BLaER1 treated with 17β-estradiol and CSF1 and Interleukin-3, amounts not matched to agents 10 nM and 100 nM (cell line): ENCODE data around the gene RUBCNL.

Experiments used
- H3K27ac ChIP-seq, 11 experiments: shearing (Covaris generic); formaldehyde crosslinking; 2 replicates each; pipeline ENCODE4 v1.8.1; 2022
- H3K27me3 ChIP-seq, 11 experiments: shearing (Covaris generic); formaldehyde crosslinking; 2 replicates each; pipeline ENCODE4 v1.8.1; 2022
- H3K36me3 ChIP-seq, 11 experiments: shearing (Covaris generic); formaldehyde crosslinking; 2 replicates each; pipeline ENCODE4 v1.8.1; 2022
- H3K4me1 ChIP-seq, 10 experiments: shearing (Covaris generic); formaldehyde crosslinking; 2 replicates each; pipeline ENCODE4 v1.8.1; 2022
- H3K4me2 ChIP-seq, 11 experiments: shearing (Covaris generic); formaldehyde crosslinking; 2 replicates each; pipeline ENCODE4 v1.8.1; 2022
- H3K4me3 ChIP-seq, 10 experiments: shearing (Covaris generic); formaldehyde crosslinking; 2 replicates each; pipeline ENCODE4 v1.8.1; 2022
- H3K9ac ChIP-seq, 11 experiments: shearing (Covaris generic); formaldehyde crosslinking; 2 replicates each; pipeline ENCODE4 v1.8.1; 2022
- H3K9me3 ChIP-seq, 11 experiments: shearing (Covaris generic); formaldehyde crosslinking; replicated peaks in 1 of 11; 2 replicates each; pipeline ENCODE4 v1.8.1; 2022
- H4K20me1 ChIP-seq, 11 experiments: shearing (Covaris generic); formaldehyde crosslinking; 2 replicates each; pipeline ENCODE4 v1.8.1; 2022
- Cebpa-rat ChIP-seq, 11 experiments: shearing (Covaris generic); IDR thresholded peaks; 2 replicates each; pipeline ENCODE4 v1.8.1; 2022

Gene RUBCNL

DNA sequence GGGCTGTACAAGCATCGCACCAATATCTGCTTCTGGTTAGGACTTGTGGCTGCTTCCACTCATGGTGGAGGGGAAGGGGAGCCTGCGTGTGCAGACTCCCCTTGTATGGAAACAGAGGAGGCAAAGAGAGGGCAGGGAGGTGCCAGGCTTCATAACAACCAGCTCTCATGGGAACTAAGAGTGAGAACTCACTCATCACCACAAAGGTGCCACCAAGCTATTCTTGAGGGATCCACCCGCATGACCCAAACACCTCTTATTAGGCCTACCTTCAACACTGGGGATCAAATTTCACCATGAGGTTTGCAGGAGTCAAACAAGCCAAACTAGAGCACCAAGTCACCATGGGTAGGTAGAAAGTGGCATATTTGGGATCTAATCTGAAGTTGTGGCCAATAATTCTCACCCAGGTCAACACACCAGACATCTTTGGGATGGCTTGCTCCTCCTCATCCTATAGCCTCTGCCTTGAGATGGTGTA is 46.4 kb downstream of the RUBCNL start:
- no peaks in the 10 kb centered on the region for H4K20me1 ChIP-seq
- no peak for TF ChIP-seq Cebpa-rat (IDR thresholded peaks at IDR 0.05)
- peak overlapping the region; percentile 47 to 93 (median 55) for H3K27ac ChIP-seq
- H3K36me3 ChIP-seq = no peaks in the 10 kb centered on the region
- peak overlapping the region in 4 of 10 experiments; percentile 11 to 27 (median 26); a peak in 6 of 20 replicates for H3K4me3 ChIP-seq
- H3K9me3 ChIP-seq = peaks cover 6 to 26% (median 8%) of the 10 kb centered on the region in 11 experiments; a peak in 18 of 22 replicates
- peak overlapping the region; percentile 68 to 95 (median 75) for H3K4me2 ChIP-seq
- no peaks in the 10 kb centered on the region for H3K27me3 ChIP-seq
- H3K9ac ChIP-seq = peak overlapping the region in 5 of 11 experiments; percentile 13 to 70 (median 52); a peak in 8 of 22 replicates
- peaks cover 40 to 59% (median 47%) of the 10 kb centered on the region in 10 experiments for H3K4me1 ChIP-seq

DNA sequence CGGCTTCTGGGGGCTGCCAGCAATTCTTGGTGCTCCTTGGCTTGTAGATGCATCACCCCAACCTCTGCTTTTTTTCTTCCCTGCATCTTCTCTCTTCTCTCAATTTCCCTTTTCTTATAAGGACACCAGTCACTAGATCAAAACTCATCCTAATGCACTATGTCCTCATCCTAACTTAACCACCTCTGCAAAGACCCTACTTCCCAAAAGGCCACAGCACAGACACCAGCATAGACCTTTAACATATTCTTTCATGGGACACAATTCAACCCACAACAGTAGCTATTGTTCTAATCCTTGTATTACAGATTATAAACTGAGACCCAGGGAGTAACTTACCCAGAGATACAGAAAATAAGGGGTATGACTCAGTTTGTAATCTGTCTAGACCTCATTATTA is 47.0 kb downstream of the RUBCNL start:
- Histone ChIP-seq H3K4me1 (peaks cover 40 to 55% (median 42%) of the 10 kb centered on the region in 10 experiments), H3K27ac (peak overlapping the region in 8 of 11 experiments; percentile 47 to 93 (median 70); a peak in 14 of 22 replicates)

GRCh38 chr13:46339035-46339666 is 47.9 kb downstream of the RUBCNL start:
- Histone ChIP-seq H4K20me1 (no peaks in the 10 kb centered on the region), H3K4me2 (peak overlapping the region; percentile 68 to 95 (median 75)), H3K27ac (peak overlapping the region in 9 of 11 experiments; percentile 25 to 93 (median 69); a peak in 17 of 22 replicates)

More for the DNA sequence above, 47.0 kb downstream of the RUBCNL start:
- no peak for TF ChIP-seq Cebpa-rat (IDR thresholded peaks at IDR 0.05)
- H3K9me3 ChIP-seq = peaks cover 6 to 26% (median 8%) of the 10 kb centered on the region in 11 experiments; a peak in 18 of 22 replicates
- peak overlapping the region in 3 of 11 experiments; percentile 62 to 70 (median 68); a peak in 4 of 22 replicates for H3K9ac ChIP-seq
- peak overlapping the region; percentile 68 to 95 (median 75); a peak in 20 of 22 replicates for H3K4me2 ChIP-seq
- H3K27me3 ChIP-seq = no peaks in the 10 kb centered on the region
- H4K20me1 ChIP-seq = no peaks in the 10 kb centered on the region
- peak overlapping the region in 1 of 10 experiments; percentile 1; a peak in 1 of 20 replicates for H3K4me3 ChIP-seq
- no peaks in the 10 kb centered on the region for H3K36me3 ChIP-seq

DNA sequence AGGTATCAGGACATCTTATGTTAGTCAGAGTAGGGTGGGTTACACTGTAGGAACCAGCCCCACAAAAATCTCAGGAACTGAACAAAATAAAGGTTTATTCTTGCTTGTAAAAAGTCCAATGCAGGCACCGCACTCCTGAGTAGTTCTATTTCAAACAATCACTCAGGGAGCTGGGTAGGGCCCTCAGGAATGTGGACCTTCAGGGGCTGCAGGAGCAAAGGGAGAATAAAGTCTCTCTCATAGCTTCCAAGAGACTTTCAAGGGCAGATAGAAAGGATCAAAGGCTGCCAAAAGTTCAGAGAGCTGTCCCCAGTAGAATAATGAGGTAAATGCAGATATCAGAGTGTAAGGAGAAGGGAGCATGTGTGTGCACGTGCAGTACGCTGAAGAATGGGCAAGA is 49.4 kb downstream of the RUBCNL start:
- Histone ChIP-seq H4K20me1 (no peaks in the 10 kb centered on the region), H3K27ac (no peak overlapping the region; a peak in 1 of 22 replicates)

More at GRCh38 chr13:46339035-46339666, 47.9 kb downstream of the RUBCNL start:
- TF ChIP-seq Cebpa-rat (IDR thresholded peaks at IDR 0.05) = no peak
- H3K4me1 ChIP-seq = peaks cover 40 to 63% (median 42%) of the 10 kb centered on the region in 10 experiments
- H3K36me3 ChIP-seq = no peaks in the 10 kb centered on the region
- no peaks in the 10 kb centered on the region for H3K27me3 ChIP-seq
- peak overlapping the region in 2 of 10 experiments; percentile 1 to 22; a peak in 1 of 20 replicates for H3K4me3 ChIP-seq
- H3K9me3 ChIP-seq = peaks cover 6 to 26% (median 8%) of the 10 kb centered on the region in 11 experiments; a peak in 18 of 22 replicates
- peak overlapping the region in 6 of 11 experiments; percentile 9 to 70 (median 61); a peak in 8 of 22 replicates for H3K9ac ChIP-seq

GRCh38 chr13:46334035-46334822 is 52.8 kb downstream of the RUBCNL start:
- Histone ChIP-seq H3K27me3 (no peaks in the 10 kb centered on the region), H3K4me1 (peaks cover 11 to 35% (median 13%) of the 10 kb centered on the region in 10 experiments), H3K27ac (no peak overlapping the region), H3K4me3 (no peak overlapping the region), H3K36me3 (no peaks in the 10 kb centered on the region), H3K9me3 (peaks cover 6 to 15% (median 8%) of the 10 kb centered on the region in 11 experiments; a peak in 18 of 22 replicates), H3K4me2 (peak overlapping the region in 4 of 11 experiments; percentile 6 to 53 (median 23); a peak in 6 of 22 replicates), H4K20me1 (no peaks in the 10 kb centered on the region), H3K9ac (no peak overlapping the region)
- TF ChIP-seq Cebpa-rat (IDR thresholded peaks at IDR 0.05) = no peak

More for the DNA sequence above, 49.4 kb downstream of the RUBCNL start:
- no peak for TF ChIP-seq Cebpa-rat (IDR thresholded peaks at IDR 0.05)
- Histone ChIP-seq H3K36me3 (no peaks in the 10 kb centered on the region), H3K9ac (no peak overlapping the region), H3K4me2 (peak overlapping the region in 4 of 11 experiments; percentile 83 to 95 (median 92); a peak in 7 of 22 replicates), H3K4me3 (no peak overlapping the region), H3K4me1 (peaks cover 40 to 70% (median 42%) of the 10 kb centered on the region in 10 experiments), H3K9me3 (peaks cover 6 to 26% (median 8%) of the 10 kb centered on the region in 11 experiments; a peak in 18 of 22 replicates), H3K27me3 (no peaks in the 10 kb centered on the region)

DNA sequence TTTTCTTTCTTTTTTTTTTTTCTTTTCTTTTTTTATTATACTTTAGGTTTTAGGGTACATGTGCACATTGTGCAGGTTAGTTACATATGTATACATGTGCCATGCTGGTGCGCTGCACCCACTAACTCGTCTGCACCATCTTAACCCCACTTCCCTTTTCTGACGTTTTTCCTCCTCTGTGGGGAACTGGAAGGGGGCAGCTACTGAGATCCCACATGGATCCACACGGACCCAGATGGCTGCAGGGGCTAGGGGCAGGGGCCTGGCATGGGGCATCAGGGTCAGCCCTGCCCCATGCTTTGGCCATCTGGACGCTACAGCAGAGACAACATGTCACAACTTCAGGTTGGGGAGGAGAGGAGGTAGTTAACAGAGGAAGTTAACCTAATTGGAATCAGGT is 54.3 kb downstream of the RUBCNL start:
- H3K4me2 ChIP-seq = no peak overlapping the region
- H3K9ac ChIP-seq = no peak overlapping the region
- no peaks in the 10 kb centered on the region for H4K20me1 ChIP-seq
- peaks cover 0 to 22% (median 0%) of the 10 kb centered on the region in 10 experiments; a peak in 8 of 20 replicates for H3K4me1 ChIP-seq
- H3K27me3 ChIP-seq = no peaks in the 10 kb centered on the region
- no peak overlapping the region for H3K4me3 ChIP-seq
- H3K9me3 ChIP-seq = peaks cover 6 to 13% (median 8%) of the 10 kb centered on the region in 11 experiments; a peak in 18 of 22 replicates
- H3K27ac ChIP-seq = no peak overlapping the region
- no peak for TF ChIP-seq Cebpa-rat (IDR thresholded peaks at IDR 0.05)
- no peaks in the 10 kb centered on the region for H3K36me3 ChIP-seq

GRCh38 chr13:46329624-46330023 is 57.4 kb downstream of the RUBCNL start:
- Histone ChIP-seq H3K4me3 (no peak overlapping the region), H3K36me3 (no peaks in the 10 kb centered on the region), H3K9me3 (peaks cover 0 to 8% (median 0%) of the 10 kb centered on the region in 11 experiments; a peak in 1 of 22 replicates), H3K9ac (no peak overlapping the region), H3K4me2 (no peak overlapping the region), H3K27me3 (no peaks in the 10 kb centered on the region), H4K20me1 (no peaks in the 10 kb centered on the region), H3K4me1 (peaks cover 0 to 11% (median 0%) of the 10 kb centered on the region in 10 experiments; a peak in 7 of 20 replicates), H3K27ac (no peak overlapping the region)
- no peak for TF ChIP-seq Cebpa-rat (IDR thresholded peaks at IDR 0.05)

DNA sequence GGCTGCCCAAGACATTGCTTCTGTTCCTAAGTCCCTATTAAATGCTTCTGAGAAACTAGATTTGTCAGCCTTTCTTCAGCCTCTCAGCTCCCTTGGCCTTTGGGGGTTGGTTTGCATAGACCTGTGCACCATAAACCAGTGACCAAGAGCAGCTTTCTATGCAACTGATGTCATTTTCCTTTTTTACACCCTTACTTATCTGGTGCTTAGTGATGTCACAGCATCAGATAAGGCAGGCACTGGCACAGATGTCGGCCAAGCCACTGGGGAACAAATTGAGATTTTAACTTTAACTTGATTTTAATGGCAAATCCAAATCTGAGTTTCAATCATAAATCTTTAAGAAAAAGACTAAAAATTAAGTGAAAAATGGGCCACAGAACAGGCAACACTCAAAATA is 59.8 kb downstream of the RUBCNL start:
- H3K9ac ChIP-seq = no peak overlapping the region
- no peak overlapping the region for H3K4me3 ChIP-seq
- no peak overlapping the region for H3K27ac ChIP-seq
- no peak overlapping the region for H3K4me2 ChIP-seq
- no peaks in the 10 kb centered on the region for H3K27me3 ChIP-seq
- no peaks in the 10 kb centered on the region for H3K36me3 ChIP-seq
- no peak for TF ChIP-seq Cebpa-rat (IDR thresholded peaks at IDR 0.05)
- H4K20me1 ChIP-seq = no peaks in the 10 kb centered on the region
- peaks cover 0 to 8% (median 0%) of the 10 kb centered on the region in 11 experiments; a peak in 1 of 22 replicates for H3K9me3 ChIP-seq
- no peaks in the 10 kb centered on the region for H3K4me1 ChIP-seq
